ENCODE results near the gene GTPBP3. TPM values are rescaled to one million over a fixed set of nuclear protein-coding genes. Genes with fewer than 3 reads are reported as not detected.

The GTPBP3 gene
- total and polyA plus RNA-seq, 2 of the 13 experiments (the other 11 are each of a cell fraction or from before 2014, with no cell fraction given), result 17.5 to 30.0 TPM

- TF ChIP-seq NFATC3 (CRISPR knock-in tag; IDR thresholded peaks at IDR 0.05) (peak; percentile 77; the same call in 1 of the 2 replicates), ZNF564 (CRISPR knock-in tag; IDR thresholded peaks at IDR 0.05) (peak; percentile 89), CAMTA2 (CRISPR knock-in tag; IDR thresholded peaks at IDR 0.05; ENCODE audit: borderline replicate concordance) (no peak), HNRNPL (IDR thresholded peaks at IDR 0.05; ENCODE audit: low read depth, low read length) (no peak), MTA1 (CRISPR knock-in tag; IDR thresholded peaks at IDR 0.05; ENCODE audit: borderline replicate concordance) (no peak), FOXA3 (CRISPR knock-in tag; IDR thresholded peaks at IDR 0.05) (peak; percentile 34; the same call in 1 of the 2 replicates), KAT7 (CRISPR knock-in tag; IDR thresholded peaks at IDR 0.05; ENCODE audit: borderline replicate concordance) (no peak), ZNF709 (CRISPR knock-in tag; IDR thresholded peaks at IDR 0.05) (peak; percentile 26; the same call in 1 of the 2 replicates), CHCHD3 (CRISPR knock-in tag; IDR thresholded peaks at IDR 0.05) (no peak), ZNF333 (CRISPR knock-in tag; IDR thresholded peaks at IDR 0.05; ENCODE audit: borderline replicate concordance) (no peak), ZMAT3 (CRISPR knock-in tag; conservative IDR thresholded peaks at IDR 0.05) (no peak), ZBTB3 (CRISPR knock-in tag; IDR thresholded peaks at IDR 0.05; ENCODE audit: borderline replicate concordance, low read depth) (no peak), ZNF790 (CRISPR knock-in tag; IDR thresholded peaks at IDR 0.05; ENCODE audit: borderline replicate concordance) (no peak), ZNF446 (CRISPR knock-in tag; IDR thresholded peaks at IDR 0.05) (no peak), MTF2 (CRISPR knock-in tag; IDR thresholded peaks at IDR 0.05; ENCODE audit: borderline replicate concordance) (no peak), ZNF572 (CRISPR knock-in tag; IDR thresholded peaks at IDR 0.05) (no peak), NFKBIZ (CRISPR knock-in tag; IDR thresholded peaks at IDR 0.05) (no peak), MTERF4 (CRISPR knock-in tag; IDR thresholded peaks at IDR 0.05) (no peak), KLF6 (CRISPR knock-in tag; IDR thresholded peaks at IDR 0.05) (0 out of 2 replicates have a peak, but pooled peaks have one; percentile 2)
- TF ChIP-seq, protein P1, sequence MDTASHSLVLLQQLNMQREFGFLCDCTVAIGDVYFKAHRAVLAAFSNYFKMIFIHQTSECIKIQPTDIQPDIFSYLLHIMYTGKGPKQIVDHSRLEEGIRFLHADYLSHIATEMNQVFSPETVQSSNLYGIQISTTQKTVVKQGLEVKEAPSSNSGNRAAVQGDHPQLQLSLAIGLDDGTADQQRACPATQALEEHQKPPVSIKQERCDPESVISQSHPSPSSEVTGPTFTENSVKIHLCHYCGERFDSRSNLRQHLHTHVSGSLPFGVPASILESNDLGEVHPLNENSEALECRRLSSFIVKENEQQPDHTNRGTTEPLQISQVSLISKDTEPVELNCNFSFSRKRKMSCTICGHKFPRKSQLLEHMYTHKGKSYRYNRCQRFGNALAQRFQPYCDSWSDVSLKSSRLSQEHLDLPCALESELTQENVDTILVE (CRISPR knock-in tag; IDR thresholded peaks at IDR 0.05), result no peak; the same call in 1 of the 2 replicates
- TF ChIP-seq, protein P2, sequence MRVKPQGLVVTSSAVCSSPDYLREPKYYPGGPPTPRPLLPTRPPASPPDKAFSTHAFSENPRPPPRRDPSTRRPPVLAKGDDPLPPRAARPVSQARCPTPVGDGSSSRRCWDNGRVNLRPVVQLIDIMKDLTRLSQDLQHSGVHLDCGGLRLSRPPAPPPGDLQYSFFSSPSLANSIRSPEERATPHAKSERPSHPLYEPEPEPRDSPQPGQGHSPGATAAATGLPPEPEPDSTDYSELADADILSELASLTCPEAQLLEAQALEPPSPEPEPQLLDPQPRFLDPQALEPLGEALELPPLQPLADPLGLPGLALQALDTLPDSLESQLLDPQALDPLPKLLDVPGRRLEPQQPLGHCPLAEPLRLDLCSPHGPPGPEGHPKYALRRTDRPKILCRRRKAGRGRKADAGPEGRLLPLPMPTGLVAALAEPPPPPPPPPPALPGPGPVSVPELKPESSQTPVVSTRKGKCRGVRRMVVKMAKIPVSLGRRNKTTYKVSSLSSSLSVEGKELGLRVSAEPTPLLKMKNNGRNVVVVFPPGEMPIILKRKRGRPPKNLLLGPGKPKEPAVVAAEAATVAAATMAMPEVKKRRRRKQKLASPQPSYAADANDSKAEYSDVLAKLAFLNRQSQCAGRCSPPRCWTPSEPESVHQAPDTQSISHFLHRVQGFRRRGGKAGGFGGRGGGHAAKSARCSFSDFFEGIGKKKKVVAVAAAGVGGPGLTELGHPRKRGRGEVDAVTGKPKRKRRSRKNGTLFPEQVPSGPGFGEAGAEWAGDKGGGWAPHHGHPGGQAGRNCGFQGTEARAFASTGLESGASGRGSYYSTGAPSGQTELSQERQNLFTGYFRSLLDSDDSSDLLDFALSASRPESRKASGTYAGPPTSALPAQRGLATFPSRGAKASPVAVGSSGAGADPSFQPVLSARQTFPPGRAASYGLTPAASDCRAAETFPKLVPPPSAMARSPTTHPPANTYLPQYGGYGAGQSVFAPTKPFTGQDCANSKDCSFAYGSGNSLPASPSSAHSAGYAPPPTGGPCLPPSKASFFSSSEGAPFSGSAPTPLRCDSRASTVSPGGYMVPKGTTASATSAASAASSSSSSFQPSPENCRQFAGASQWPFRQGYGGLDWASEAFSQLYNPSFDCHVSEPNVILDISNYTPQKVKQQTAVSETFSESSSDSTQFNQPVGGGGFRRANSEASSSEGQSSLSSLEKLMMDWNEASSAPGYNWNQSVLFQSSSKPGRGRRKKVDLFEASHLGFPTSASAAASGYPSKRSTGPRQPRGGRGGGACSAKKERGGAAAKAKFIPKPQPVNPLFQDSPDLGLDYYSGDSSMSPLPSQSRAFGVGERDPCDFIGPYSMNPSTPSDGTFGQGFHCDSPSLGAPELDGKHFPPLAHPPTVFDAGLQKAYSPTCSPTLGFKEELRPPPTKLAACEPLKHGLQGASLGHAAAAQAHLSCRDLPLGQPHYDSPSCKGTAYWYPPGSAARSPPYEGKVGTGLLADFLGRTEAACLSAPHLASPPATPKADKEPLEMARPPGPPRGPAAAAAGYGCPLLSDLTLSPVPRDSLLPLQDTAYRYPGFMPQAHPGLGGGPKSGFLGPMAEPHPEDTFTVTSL (CRISPR knock-in tag; IDR thresholded peaks at IDR 0.05; ENCODE audit: borderline replicate concordance), result no peak; the same call in 1 of the 2 replicates
Observed at GRCh38 chr19:17336872-17337674, at the start of gene GTPBP3 (continued).
